Measurements from ENCODE around the gene TSFM. TPM values are rescaled to one million over a fixed set of nuclear protein-coding genes. Genes with fewer than 3 reads are reported as not detected.
A peak's percentile ranks its signal among the peaks of the same experiment; 100 is the strongest.

Gene TSFM
- total and polyA plus RNA-seq, 9 of the 15 experiments (the other 6 are each of a cell fraction or from before 2014, with no cell fraction given), result 44.6 to 198 (median 60.2) TPM

DNA sequence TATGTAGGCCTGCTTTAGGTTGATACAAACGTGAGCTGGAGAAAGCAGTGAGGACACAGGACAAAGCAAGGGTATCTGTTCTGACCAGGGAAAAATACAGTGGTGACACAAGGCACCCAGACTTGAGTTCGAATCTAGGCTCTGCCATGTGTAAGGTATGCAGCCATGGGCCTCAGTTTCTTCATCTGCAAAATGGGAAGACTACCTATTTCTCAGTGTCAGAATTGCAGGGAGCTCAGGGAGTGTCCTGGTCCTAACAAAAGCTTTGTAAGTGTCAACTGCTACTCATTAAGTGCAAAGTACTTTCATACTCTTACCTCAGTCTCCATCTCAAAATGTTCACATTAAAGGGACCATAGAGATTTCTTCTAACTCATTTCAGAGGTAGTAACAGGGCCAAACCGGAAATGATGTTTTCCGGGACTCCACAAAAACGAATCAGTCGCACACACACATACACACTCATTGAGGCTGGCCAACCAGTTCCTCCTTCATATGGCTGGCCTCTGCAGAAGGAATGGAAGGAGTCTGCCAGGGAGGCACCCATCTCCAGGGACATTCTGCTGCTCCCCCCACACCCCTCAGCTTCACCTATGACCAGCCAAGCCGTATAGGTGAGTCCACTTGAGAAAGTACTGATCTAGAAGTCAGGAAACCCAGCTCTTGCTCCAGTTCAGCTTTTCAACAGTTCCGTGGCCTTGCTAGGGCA lies 56.2 kb downstream of the TSFM start:
- intact Hi-C loops (cut with micrococcal nuclease), result no loop called here
- in situ Hi-C loops (cut with MboI), result no loop called here
- H3K9ac ChIP-seq (ENCODE audit: insufficient read depth in 1 of 2, low read depth in 2 of 2, low read length in 2 of 2), result peak overlapping the region in 1 of 2 experiments; percentile 15; a peak in 1 of 4 replicates
- 66% methylated on average over 8 of the region's 8 CpGs for whole genome bisulfite sequencing (ENCODE audit: insufficient coverage, low coverage, missing lambda C conversion rate)
- ChIA-PET POLR2A (interaction anchor here (0.9 kb wide), 1 partner anchor 56 kb away, joined by 5 read pairs; no protein-coding TSS in a partner anchor), CTCF (ENCODE audit: low intra/inter-chr PET ratio) (interaction anchor here (0.5 kb wide), 1 partner anchor 20 kb away, joined by 4 read pairs; no protein-coding TSS in a partner anchor)
- DNase-seq (ENCODE audit: extremely low read depth in 1 of 4, low spot score in 3 of 4), result no peak
- H3K36me3 ChIP-seq (ENCODE audit: control insufficient read depth, insufficient read depth, low read length), result peaks cover 18% of the 10 kb centered on the region; the same call in 2 of the 3 replicates
- H3K4me2 ChIP-seq (ENCODE audit: insufficient read depth, low read length), result no peak overlapping the region
- H3K27me3 ChIP-seq (ENCODE audit: control insufficient read depth in 2 of 2, insufficient read depth in 2 of 2, low read length in 2 of 2), result no peaks in the 10 kb centered on the region
- H3K9me3 ChIP-seq (replicated peaks; ENCODE audit: control insufficient read depth, insufficient read depth, low read depth, low read length), result no peaks in the 10 kb centered on the region
- FAIRE-seq, result no peak
- ATAC-seq, result no peak
- H3K4me3 ChIP-seq, result no peak overlapping the region
- H2AFZ ChIP-seq (ENCODE audit: low read depth, low read length), result no peak overlapping the region
- peaks cover 51 to 70% of the 10 kb centered on the region in 2 experiments for H3K4me1 ChIP-seq (replicated peaks in 1 of 2; ENCODE audit: control insufficient read depth in 2 of 2, insufficient read depth in 2 of 2, low read length in 2 of 2)
- peak; percentile 27 for TF ChIP-seq CHD4 (IDR thresholded peaks at IDR 0.05; ENCODE audit: insufficient read depth, insufficient replicate concordance, low read depth, low read length, poor library complexity, severe bottlenecking)
- TF ChIP-seq NUFIP1 (IDR thresholded peaks at IDR 0.05; ENCODE audit: partially characterized antibody), result no peak
- TF ChIP-seq ZNF449 (CRISPR knock-in tag; IDR thresholded peaks at IDR 0.05), result no peak
- TF ChIP-seq SOX6 (IDR thresholded peaks at IDR 0.05), result no peak
- 0 out of 2 replicates have a peak, but pooled peaks have one; percentile 52 for TF ChIP-seq SMARCA5 (IDR thresholded peaks at IDR 0.05)
- peak; percentile 78 for TF ChIP-seq ADNP (tag; IDR thresholded peaks at IDR 0.05)
- peak; percentile 95 for TF ChIP-seq RBM25 (IDR thresholded peaks at IDR 0.05; ENCODE audit: low read depth, low read length, severe bottlenecking)
- 0 out of 4 replicates have a peak, but pooled peaks of 1 of the 2 experiments have one; percentile 29 for TF ChIP-seq RCOR1 (IDR thresholded peaks at IDR 0.05; ENCODE audit: borderline replicate concordance in 1 of 2, low read depth in 2 of 2, low read length in 2 of 2)
- TF ChIP-seq BCOR (IDR thresholded peaks at IDR 0.05), result peak; percentile 86
- no peak for TF ChIP-seq EWSR1 (IDR thresholded peaks at IDR 0.05; ENCODE audit: borderline replicate concordance, low read depth, partially characterized antibody)
- peak; percentile 62 to 79 for TF ChIP-seq KDM1A (IDR thresholded peaks at IDR 0.05)
- no peak for TF ChIP-seq CCNT2 (IDR thresholded peaks at IDR 0.05; ENCODE audit: borderline replicate concordance, extremely low read depth, insufficient read length, low read depth, low read length)
- H3K27ac ChIP-seq (ENCODE audit: extremely low read depth, low read depth, low read length), result no peak overlapping the region
- peaks cover 94% of the 10 kb centered on the region for H3K79me2 ChIP-seq (ENCODE audit: control insufficient read depth, insufficient read depth, low read length)
- BruUV-seq (replicated peaks), result no TSS peak
- H3K9me1 ChIP-seq (ENCODE audit: control insufficient read depth, insufficient read depth, low read length), result peaks cover 17% of the 10 kb centered on the region
- H4K20me1 ChIP-seq (replicated peaks; ENCODE audit: control insufficient read depth, insufficient read depth, low read length), result peaks cover 86% of the 10 kb centered on the region

Measured in K562 (cell line).